Measurements from ENCODE around the gene CTU2.

DNA sequence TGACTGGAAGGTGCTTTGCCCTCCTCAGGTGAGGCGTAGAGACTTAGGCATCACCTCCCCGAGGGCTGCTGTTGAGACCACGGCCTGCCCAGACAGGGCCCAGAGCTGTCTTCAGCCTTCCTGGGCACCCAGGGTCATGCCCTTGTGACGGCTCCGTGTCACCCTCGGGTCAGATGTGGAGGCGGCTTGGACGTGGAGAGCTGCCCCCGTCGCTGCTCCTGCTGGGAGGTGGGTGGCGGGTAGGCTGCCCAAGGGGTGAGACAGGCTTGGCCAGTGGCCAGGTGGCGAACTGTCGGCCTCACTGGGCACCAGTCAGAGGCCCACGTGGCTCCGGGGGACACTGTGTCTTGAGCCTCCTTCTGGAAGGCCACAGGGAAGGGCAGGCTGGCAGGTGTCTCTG lies 11.1 kb upstream of the CTU2 start:
- TF ChIP-seq EZH2 (IDR thresholded peaks at IDR 0.05; ENCODE audit: borderline replicate concordance, insufficient read depth, low read depth, low read length, poor library complexity, severe bottlenecking): no peak
- TF ChIP-seq, protein P1, sequence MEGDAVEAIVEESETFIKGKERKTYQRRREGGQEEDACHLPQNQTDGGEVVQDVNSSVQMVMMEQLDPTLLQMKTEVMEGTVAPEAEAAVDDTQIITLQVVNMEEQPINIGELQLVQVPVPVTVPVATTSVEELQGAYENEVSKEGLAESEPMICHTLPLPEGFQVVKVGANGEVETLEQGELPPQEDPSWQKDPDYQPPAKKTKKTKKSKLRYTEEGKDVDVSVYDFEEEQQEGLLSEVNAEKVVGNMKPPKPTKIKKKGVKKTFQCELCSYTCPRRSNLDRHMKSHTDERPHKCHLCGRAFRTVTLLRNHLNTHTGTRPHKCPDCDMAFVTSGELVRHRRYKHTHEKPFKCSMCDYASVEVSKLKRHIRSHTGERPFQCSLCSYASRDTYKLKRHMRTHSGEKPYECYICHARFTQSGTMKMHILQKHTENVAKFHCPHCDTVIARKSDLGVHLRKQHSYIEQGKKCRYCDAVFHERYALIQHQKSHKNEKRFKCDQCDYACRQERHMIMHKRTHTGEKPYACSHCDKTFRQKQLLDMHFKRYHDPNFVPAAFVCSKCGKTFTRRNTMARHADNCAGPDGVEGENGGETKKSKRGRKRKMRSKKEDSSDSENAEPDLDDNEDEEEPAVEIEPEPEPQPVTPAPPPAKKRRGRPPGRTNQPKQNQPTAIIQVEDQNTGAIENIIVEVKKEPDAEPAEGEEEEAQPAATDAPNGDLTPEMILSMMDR (IDR thresholded peaks at IDR 0.05): no peak
